ENCODE measurements around the gene LRBA. TPM values are rescaled to one million over a fixed set of nuclear protein-coding genes. Genes with fewer than 3 reads are reported as not detected.

LRBA gene
- total RNA-seq, 1 experiment from 2014 or later, result 55.3 TPM

- H3K27ac ChIP-seq (ENCODE audit: insufficient read length, low read depth, low read length), result no peak overlapping the region
- H3K18ac ChIP-seq (ENCODE audit: insufficient read length, low read depth, low read length), result no peak overlapping the region
- H3T11ph ChIP-seq (ENCODE audit: low read length), result no peak overlapping the region
- no peaks in the 10 kb centered on the region for H3K23me2 ChIP-seq (ENCODE audit: insufficient read length, low read depth, low read length, poor library complexity, severe bottlenecking)
- H3K27ac Mint-ChIP-seq, result no peak overlapping the region
- no peaks in the 10 kb centered on the region for H3K27me3 ChIP-seq (ENCODE audit: insufficient read depth, low read length)
- WGBS (ENCODE audit: extremely low coverage, insufficient read length, low lambda C conversion rate), result no CpG with 5 or more reads among the region's 1 CpG
- H4K5ac ChIP-seq (ENCODE audit: insufficient read length, low read depth, low read length), result no peak overlapping the region
- no peak overlapping the region for H3K23ac ChIP-seq (ENCODE audit: insufficient read length, low read depth, low read length)
- H3K9me3 ChIP-seq (ENCODE audit: control insufficient read depth, low read depth, low read length), result no peaks in the 10 kb centered on the region
- no peak for DNase-seq
- H3K9ac ChIP-seq (ENCODE audit: extremely low read depth, insufficient read length, low read length), result no peak overlapping the region
- H3K9me3 Mint-ChIP-seq, result no peaks in the 10 kb centered on the region
- H3K79me2 ChIP-seq (ENCODE audit: insufficient read depth, low read length), result no peaks in the 10 kb centered on the region
- no peak for TF ChIP-seq CTCF (conservative IDR thresholded peaks at IDR 0.05)
- H2AFZ ChIP-seq (ENCODE audit: low read length), result no peak overlapping the region
- no peaks in the 10 kb centered on the region for H3K36me3 Mint-ChIP-seq (ENCODE audit: insufficient read depth in 1 of 3, low read depth in 3 of 3)
- no peak overlapping the region for H2BK120ac ChIP-seq (ENCODE audit: low read depth, low read length, poor library complexity, severe bottlenecking)
- no peak overlapping the region for H2BK12ac ChIP-seq (ENCODE audit: insufficient read length, low read depth, low read length)
- no peak overlapping the region for H4K91ac ChIP-seq (ENCODE audit: insufficient read length, low read depth, low read length)
- H2AK5ac ChIP-seq (ENCODE audit: insufficient read length, low read length), result no peak overlapping the region
- no peak overlapping the region for H3K4me2 ChIP-seq (ENCODE audit: insufficient read depth, insufficient read length, low read length)
- H3K56ac ChIP-seq (ENCODE audit: insufficient read length, low read depth, low read length), result no peak overlapping the region
- H3K14ac ChIP-seq (ENCODE audit: insufficient read depth, low read length), result no peak overlapping the region
- H3K4me1 ChIP-seq (ENCODE audit: insufficient read depth, low read length), result no peaks in the 10 kb centered on the region
- H3K4ac ChIP-seq (ENCODE audit: low read depth, low read length), result no peak overlapping the region
- H2BK20ac ChIP-seq (ENCODE audit: low read depth, low read length, poor library complexity, severe bottlenecking), result no peak overlapping the region
- H4K20me1 ChIP-seq (ENCODE audit: control insufficient read depth, insufficient read depth, insufficient read length), result no peaks in the 10 kb centered on the region
- H3K4me1 Mint-ChIP-seq, result no peaks in the 10 kb centered on the region
- no peak overlapping the region for H2BK15ac ChIP-seq (ENCODE audit: low read depth, low read length)
- no peak overlapping the region for H3K4me3 Mint-ChIP-seq
- H3K27me3 Mint-ChIP-seq (ENCODE audit: low read depth), result no peaks in the 10 kb centered on the region
- H3K79me1 ChIP-seq (ENCODE audit: insufficient read depth, low read depth, low read length, poor library complexity, severe bottlenecking), result no peaks in the 10 kb centered on the region
- H4K8ac ChIP-seq (replicated peaks; ENCODE audit: insufficient read length, low read depth, low read length), result no peak overlapping the region
- H2BK5ac ChIP-seq (ENCODE audit: insufficient read length, low read length), result no peak overlapping the region
These were observed 297.1 kb downstream of the LRBA start for GRCh38 chr4:150717952-150718351.
